ENCODE data around the gene ODAD2.

ODAD2 gene

GRCh38 chr10:27838901-27839300, 160.0 kb downstream of the ODAD2 start:
- DNase-seq: no peak

DNA sequence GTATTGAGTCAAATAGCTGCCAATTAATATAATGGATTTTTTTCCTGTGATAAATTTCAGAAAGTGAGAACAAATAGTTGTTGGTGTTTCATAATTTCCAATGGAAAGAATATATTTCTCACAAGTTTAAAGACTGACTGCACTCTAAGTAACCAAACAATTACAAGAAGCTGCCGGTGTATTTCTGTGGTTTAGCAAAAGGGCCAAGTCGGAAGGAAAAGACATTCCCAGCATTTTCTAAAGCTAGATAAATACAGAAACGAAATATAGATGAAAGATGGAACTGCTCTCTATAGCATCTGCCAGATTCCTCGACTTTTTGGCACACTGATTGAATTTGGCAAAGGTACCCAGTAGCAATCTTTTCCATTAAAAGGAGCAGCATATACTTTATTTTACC, 160.5 kb downstream of the ODAD2 start:
- no peak for DNase-seq

DNA sequence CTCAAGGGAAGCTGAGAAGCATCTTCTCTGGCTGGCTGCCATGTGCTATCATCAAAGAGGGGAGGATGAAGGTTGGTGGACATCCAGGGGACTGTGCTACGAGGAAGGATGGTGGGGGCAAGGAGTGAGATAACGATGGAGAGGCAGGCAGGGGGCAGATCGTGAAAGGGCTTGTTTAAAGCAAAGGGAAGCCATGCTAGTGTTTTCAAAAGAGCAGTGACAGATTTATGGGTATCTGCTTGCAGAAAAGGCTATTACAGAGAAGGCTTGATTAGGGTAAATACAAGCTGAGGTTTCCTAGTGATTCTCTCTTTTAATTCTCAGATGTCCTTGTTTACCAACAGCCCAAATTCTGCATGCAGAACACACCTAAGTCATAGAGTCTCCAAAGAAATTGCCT, 164.4 kb downstream of the ODAD2 start:
- DNase-seq: no peak

GRCh38 chr10:27833792-27834191, 165.1 kb downstream of the ODAD2 start:
- DNase-seq: no peak

- DNase-seq: no peak
Observed at GRCh38 chr10:27832826-27833225, 166.1 kb downstream of the ODAD2 start.

DNA sequence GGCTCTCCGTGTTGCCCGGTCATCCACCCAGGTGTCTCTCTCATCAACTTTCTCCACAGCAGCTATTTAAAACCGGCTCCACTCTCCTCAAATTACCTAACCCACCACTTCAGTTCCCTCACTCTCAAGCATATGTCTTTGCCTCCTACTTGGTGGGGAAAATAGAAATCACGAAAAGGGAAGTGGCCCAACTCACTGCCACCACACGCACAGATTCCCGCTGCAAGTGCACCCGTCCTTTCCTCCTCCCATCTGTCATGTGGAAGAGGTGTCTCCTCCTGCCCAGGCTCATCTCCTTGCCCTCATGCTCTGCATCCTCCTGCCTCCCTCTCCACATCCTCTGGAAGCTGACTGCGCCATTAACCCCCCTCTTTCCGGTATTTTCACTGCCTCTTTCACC, 172.5 kb downstream of the ODAD2 start:
- DNase-seq: no peak

DNA sequence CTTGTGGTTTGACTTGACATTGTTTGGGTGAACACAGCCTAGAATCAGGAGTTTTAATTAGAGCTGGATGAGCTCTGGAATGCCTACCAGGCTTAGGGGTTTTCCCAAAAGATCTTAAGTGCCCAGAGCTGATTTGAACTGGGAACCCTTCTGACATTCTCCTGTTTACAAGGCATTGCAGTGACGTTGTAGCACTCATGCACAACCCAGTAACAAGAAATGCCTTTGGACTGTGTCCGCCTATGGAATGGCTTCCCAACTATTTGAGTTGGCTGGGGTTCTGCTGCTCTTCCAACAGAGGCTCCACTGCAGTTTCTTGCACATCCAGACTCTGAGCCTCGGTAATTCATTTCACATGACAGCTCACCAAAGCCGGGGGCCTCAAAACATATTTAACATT, 176.6 kb downstream of the ODAD2 start:
- no peak for DNase-seq

DNA sequence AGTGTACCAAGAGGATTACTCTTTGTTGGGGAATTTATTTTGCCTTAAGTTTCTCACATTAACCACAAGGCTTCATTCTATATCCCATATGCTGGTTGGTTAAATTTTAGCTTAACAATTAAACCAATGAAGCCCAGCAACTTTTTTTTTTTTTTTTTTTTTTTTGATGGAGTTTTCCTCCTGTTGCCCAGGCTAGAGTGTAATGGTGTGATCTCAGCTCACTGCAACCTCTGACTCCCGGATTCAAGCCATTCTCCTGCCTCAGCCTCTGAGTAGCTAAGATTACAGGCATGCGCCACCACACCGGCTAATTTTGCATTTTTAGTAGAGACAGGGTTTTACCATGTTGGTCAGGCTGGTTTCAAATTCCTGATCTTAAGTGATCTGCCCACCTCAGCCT, 178.2 kb downstream of the ODAD2 start:
- no peak for DNase-seq

GRCh38 chr10:27819781-27820531, 178.9 kb downstream of the ODAD2 start:
- DNase-seq: no peak

- DNase-seq: no peak
Observed at GRCh38 chr10:27816320-27816719, 182.6 kb downstream of the ODAD2 start.

GRCh38 chr10:27815846-27816245, 183.0 kb downstream of the ODAD2 start:
- no peak for DNase-seq

- no peak for DNase-seq
Observed at GRCh38 chr10:27815261-27815660, 183.6 kb downstream of the ODAD2 start.

GRCh38 chr10:27805180-27805579, 193.7 kb downstream of the ODAD2 start:
- no peak for DNase-seq

DNA sequence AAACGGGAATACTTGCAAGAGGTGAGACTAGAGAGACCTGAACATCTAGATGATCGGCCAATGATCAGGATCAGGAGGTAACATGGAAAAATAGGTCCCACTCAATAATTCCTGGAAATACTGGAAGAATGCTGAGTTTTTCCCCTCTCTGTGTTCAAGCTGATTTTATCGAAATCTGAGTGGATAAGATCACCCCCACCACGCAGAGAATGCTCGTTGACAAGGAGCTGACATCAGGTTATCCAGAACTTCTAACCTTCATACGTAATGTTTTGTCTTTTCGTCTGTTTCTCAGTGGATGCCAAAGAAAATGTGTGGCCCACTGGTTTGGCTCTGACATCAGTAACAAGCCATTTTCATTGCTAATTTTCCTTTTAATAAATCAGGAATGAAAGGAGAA, 194.7 kb downstream of the ODAD2 start:
- no peak for DNase-seq

- no peak for DNase-seq
Observed at GRCh38 chr10:27801171-27801785, 197.6 kb downstream of the ODAD2 start.

GRCh38 chr10:27799046-27799445, 199.8 kb downstream of the ODAD2 start:
- DNase-seq: no peak

- no peak for DNase-seq
Observed at GRCh38 chr10:27794157-27794556, 204.7 kb downstream of the ODAD2 start.

DNA sequence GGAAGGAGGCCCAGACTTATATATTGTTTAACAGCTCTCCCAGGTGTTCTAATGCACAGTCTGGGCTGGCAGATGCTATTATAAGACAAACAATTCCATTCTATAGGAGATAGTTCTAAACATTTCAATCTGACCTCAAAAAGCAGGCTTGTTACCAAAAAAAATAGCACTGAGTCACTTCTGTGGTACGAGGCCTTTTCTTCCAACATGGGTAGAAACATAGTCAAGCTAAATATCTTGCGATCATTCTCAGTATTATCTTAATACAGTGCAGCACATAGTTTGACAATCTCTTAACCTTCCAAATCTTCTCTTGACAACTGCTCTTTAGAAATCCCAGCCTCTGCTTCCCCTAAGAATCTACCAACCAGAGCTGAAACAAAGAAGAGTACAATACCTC, 206.7 kb downstream of the ODAD2 start:
- DNase-seq: no peak

DNA sequence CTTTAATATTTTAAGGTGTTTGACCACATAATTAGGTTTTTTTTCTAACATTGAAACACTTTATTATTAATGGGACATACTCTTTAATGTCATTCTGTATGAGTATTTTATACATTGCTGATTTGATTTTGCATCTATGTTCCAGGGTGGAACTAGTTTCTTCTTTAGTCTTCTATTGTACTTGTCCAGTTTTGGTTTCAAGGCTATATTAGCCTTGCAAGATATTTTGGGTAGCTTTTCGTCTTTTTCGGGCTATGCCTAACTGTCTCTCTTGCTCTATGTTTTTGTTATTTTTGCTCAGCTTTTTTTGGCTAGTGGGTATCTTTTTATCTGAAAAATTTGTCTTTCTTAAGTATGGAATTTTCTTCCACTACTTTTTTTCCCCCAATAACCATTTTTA, 214.6 kb downstream of the ODAD2 start:
- no peak for DNase-seq

- no peak for DNase-seq
Observed at GRCh38 chr10:27783660-27784059, 215.2 kb downstream of the ODAD2 start.

GRCh38 chr10:27779462-27780015, 219.3 kb downstream of the ODAD2 start:
- DNase-seq: no peak

GRCh38 chr10:27774831-27775230, 224.0 kb downstream of the ODAD2 start:
- DNase-seq: no peak

- DNase-seq: no peak
Observed at GRCh38 chr10:27771231-27771630, 227.6 kb downstream of the ODAD2 start.

DNA sequence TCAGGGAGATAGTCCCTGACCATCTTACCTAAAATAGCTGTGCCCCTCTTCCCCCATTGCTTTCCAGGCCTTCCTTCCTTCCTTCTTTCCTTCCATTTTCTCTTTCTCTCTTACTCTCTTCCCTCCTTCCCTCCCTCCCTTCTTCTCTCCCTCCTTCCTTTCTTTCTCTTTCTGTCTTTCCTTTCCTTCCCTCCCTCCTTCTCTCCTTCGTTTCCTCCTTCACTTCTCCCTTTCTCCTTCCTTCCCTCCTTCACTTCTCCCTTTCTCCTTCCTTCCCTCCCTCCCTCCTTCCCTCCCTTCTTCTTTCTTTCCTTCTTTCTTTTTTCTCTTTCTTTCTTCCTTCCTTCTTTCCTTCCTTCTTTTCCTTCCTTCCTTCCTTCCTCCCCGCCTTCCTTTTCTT, 228.7 kb downstream of the ODAD2 start:
- no peak for DNase-seq
